Astrocyte (in vitro differentiated cells and primary cell): ENCODE results near the gene ORAI3.

Experiments used
- CTCF ChIP-seq: IDR thresholded peaks from 2 replicates; pipeline ENCODE4 v1.5.1; 2011; ENCODE audit warnings: low read depth, mild to moderate bottlenecking, inconsistent platforms, low read length, moderate library complexity; ENCODE audit not compliant: insufficient read depth
- EZH2 ChIP-seq: IDR thresholded peaks from 2 replicates; pipeline ENCODE4 v1.6.1; 2012; ENCODE audit warnings: mild to moderate bottlenecking, low read length, inconsistent platforms; ENCODE audit not compliant: insufficient read depth

- TF ChIP-seq CTCF: no peak
- TF ChIP-seq EZH2: no peak
Observed at GRCh38 chr16:30961384-30961783, 12.5 kb downstream of the ORAI3 start.
